ENCODE measurements around the gene ART3. TPM values are rescaled to one million over a fixed set of nuclear protein-coding genes. Genes with fewer than 3 reads are reported as not detected.
A peak's percentile ranks its signal among the peaks of the same experiment; 100 is the strongest.

The ART3 gene
- total and polyA plus RNA-seq, 9 of the 15 experiments (the other 6 are each of a cell fraction or from before 2014, with no cell fraction given), result 0.69 to 1.4 (median 1.1) TPM; not detected in 1

GRCh38 chr4:76090241-76090691, 15.8 kb downstream of the ART3 start (continued):
- TF ChIP-seq ZBTB40 (IDR thresholded peaks at IDR 0.05) (no peak), ZBTB40 (CRISPR knock-in tag; IDR thresholded peaks at IDR 0.05) (no peak), NR4A1 (CRISPR knock-in tag; IDR thresholded peaks at IDR 0.05) (no peak), NR4A1 (tag; IDR thresholded peaks at IDR 0.05) (no peak), SREBF2 (CRISPR knock-in tag; IDR thresholded peaks at IDR 0.05) (no peak), ZNF551 (CRISPR knock-in tag; IDR thresholded peaks at IDR 0.05) (no peak), SFPQ (IDR thresholded peaks at IDR 0.05; ENCODE audit: low read depth, low read length) (no peak), TFAM (CRISPR knock-in tag; conservative IDR thresholded peaks at IDR 0.05) (no peak), TFAP4 (CRISPR knock-in tag; IDR thresholded peaks at IDR 0.05; ENCODE audit: borderline replicate concordance) (no peak), ZFP30 (CRISPR knock-in tag; IDR thresholded peaks at IDR 0.05; ENCODE audit: borderline replicate concordance) (no peak), CHD1 (IDR thresholded peaks at IDR 0.05; ENCODE audit: low read length) (no peak), NR2F6 (CRISPR knock-in tag; IDR thresholded peaks at IDR 0.05) (no peak), JUN (IDR thresholded peaks at IDR 0.05; ENCODE audit: borderline replicate concordance, low read depth, low read length) (peak; percentile 80; the same call in 1 of the 2 replicates), JUN (CRISPR knock-in tag; IDR thresholded peaks at IDR 0.05; ENCODE audit: borderline replicate concordance) (no peak)
